CD14-positive monocyte (primary cell): ENCODE data around the gene CAPN8. TPM values are rescaled to one million over a fixed set of nuclear protein-coding genes. Genes with fewer than 3 reads are reported as not detected.

Source experiments
- DNase-seq, 3 donors: peaks; one replicate each; pipeline ENCODE4 v3.0.0-alpha.2; 2011 to 2022
- H2AFZ ChIP-seq: 2 replicates; pipeline ENCODE4 v1.6.0; 2012; ENCODE audit warnings: mild to moderate bottlenecking, low read depth, low read length, inconsistent platforms; ENCODE audit not compliant: insufficient read depth, poor library complexity, severe bottlenecking
- H3K27ac ChIP-seq, 2 donors: 1 replicate in 1 of 2; 2 replicates in 1 of 2; pipeline ENCODE4 v1.5.1; 2012 to 2013; ENCODE audit warnings: low read length in 2 of 2, control low read depth in 1 of 2, inconsistent platforms in 1 of 2, low read depth in 1 of 2, mild to moderate bottlenecking in 1 of 2
- H3K27me3 ChIP-seq, 2 donors: one replicate each; pipeline versions ENCODE4 v1.6.0 to v1.6.1; 2011 to 2013; ENCODE audit warnings: low read length in 2 of 2; ENCODE audit not compliant: control insufficient read depth in 2 of 2, insufficient read depth in 2 of 2
- H3K36me3 ChIP-seq, 2 donors: replicated peaks in 1 of 2; 1 replicate in 1 of 2; 2 replicates in 1 of 2; pipeline versions ENCODE4 v1.5.1 to v1.6.1; 2012 to 2013; ENCODE audit warnings: low read length in 2 of 2, control low read depth in 1 of 2, inconsistent platforms in 1 of 2, mild to moderate bottlenecking in 1 of 2; ENCODE audit not compliant: insufficient read depth in 2 of 2, control insufficient read depth in 1 of 2
- H3K4me1 ChIP-seq, 2 donors: 1 replicate in 1 of 2; 2 replicates in 1 of 2; pipeline versions ENCODE4 v1.5.1 to v1.6.1; 2012 to 2013; ENCODE audit warnings: low read length in 2 of 2, control low read depth in 1 of 2, inconsistent platforms in 1 of 2, mild to moderate bottlenecking in 1 of 2, moderate library complexity in 1 of 2; ENCODE audit not compliant: insufficient read depth in 2 of 2, control insufficient read depth in 1 of 2
- H3K4me2 ChIP-seq: replicated peaks from 2 replicates; pipeline ENCODE3; 2012; ENCODE audit warnings: low read length, moderate library complexity, mild to moderate bottlenecking; ENCODE audit not compliant: poor library complexity, severe bottlenecking; ENCODE audit errors: extremely low read depth
- H3K4me3 ChIP-seq, 3 experiments: fragments of 200-600 bp in 1 of 3; sonication (generic) in 1 of 3; replicated peaks in 1 of 3; 1 replicate in 2 of 3; 2 replicates in 1 of 3; pipeline ENCODE4 v1.5.1; 2011 to 2013; ENCODE audit warnings: low read length in 3 of 3, mild to moderate bottlenecking in 3 of 3, control low read depth in 2 of 3, low read depth in 2 of 3, inconsistent platforms in 1 of 3, moderate library complexity in 1 of 3
- H3K79me2 ChIP-seq: 2 replicates; pipeline ENCODE4 v1.6.0; 2012; ENCODE audit warnings: mild to moderate bottlenecking, control low read depth, inconsistent platforms, low read length, moderate library complexity; ENCODE audit not compliant: insufficient read depth
- H3K9ac ChIP-seq: 2 replicates; pipeline ENCODE4 v1.6.0; 2017; ENCODE audit warnings: low read length, mild to moderate bottlenecking; ENCODE audit not compliant: insufficient read depth, poor library complexity, severe bottlenecking
- H3K9me3 ChIP-seq, 2 donors: replicated peaks in 1 of 2; 1 replicate in 1 of 2; 2 replicates in 1 of 2; pipeline versions ENCODE4 v1.5.1 to v1.6.1; 2012 to 2013; ENCODE audit warnings: low read length in 2 of 2, control low read depth in 1 of 2; ENCODE audit not compliant: control insufficient read depth in 1 of 2, insufficient read depth in 1 of 2
- H4K20me1 ChIP-seq: 2 replicates; pipeline ENCODE4 v1.6.0; 2012; ENCODE audit warnings: mild to moderate bottlenecking, low read length, control low read depth, moderate library complexity; ENCODE audit not compliant: insufficient read depth
- H3K27ac Mint-ChIP-seq, 7 donors: one replicate each; pipeline ENCODE4 v1.8.0; 2020; ENCODE audit warnings: mild to moderate bottlenecking in 7 of 7, mixed read lengths in 7 of 7, moderate library complexity in 6 of 7, inconsistent platforms in 2 of 7
- H3K27me3 Mint-ChIP-seq, 3 donors: one replicate each; pipeline ENCODE4 v1.8.0; 2021 to 2022; ENCODE audit warnings: low read depth in 3 of 3, mild to moderate bottlenecking in 3 of 3, mixed read lengths in 3 of 3, moderate library complexity in 3 of 3, inconsistent platforms in 1 of 3
- H3K36me3 Mint-ChIP-seq, 2 donors: one replicate each; pipeline ENCODE4 v1.8.0; 2020; ENCODE audit warnings: mixed read lengths in 2 of 2, inconsistent platforms in 1 of 2, mild to moderate bottlenecking in 1 of 2
- H3K4me1 Mint-ChIP-seq: one replicate; pipeline ENCODE4 v1.8.0; 2020; ENCODE audit warnings: mild to moderate bottlenecking, mixed read lengths
- H3K4me3 Mint-ChIP-seq, 2 donors: one replicate each; pipeline ENCODE4 v1.8.0; 2020; ENCODE audit warnings: mild to moderate bottlenecking in 2 of 2, mixed read lengths in 2 of 2, moderate library complexity in 1 of 2
- H3K9me3 Mint-ChIP-seq, 7 donors: one replicate each; pipeline ENCODE4 v1.8.0; 2020 to 2022; ENCODE audit warnings: mixed read lengths in 7 of 7, mild to moderate bottlenecking in 6 of 7, moderate library complexity in 6 of 7, inconsistent platforms in 2 of 7
- CTCF ChIP-seq: fragments of 200-600 bp; IDR thresholded peaks from one replicate; pipeline ENCODE4 v1.8.0; 2022; ENCODE audit warnings: antibody characterized with exemption, mild to moderate bottlenecking
- WGBS: methylation state at CpG from one replicate; pipeline ENCODE4 v1.1.5; 2013; ENCODE audit warnings: missing lambda C conversion rate; ENCODE audit not compliant: insufficient coverage; 5-methylcytosine and 5-hydroxymethylcytosine counted together
- intact Hi-C, 2 donors: fragments of 100-400 bp; cut with micrococcal nuclease; formaldehyde crosslinking; loops; one replicate each; pipeline versions ENCODE4 v1.15.0 to v1.15.1; 2023
- polyA plus RNA-seq, 3 donors: library from polyadenylated mRNA; depleted of rRNA in 1 of 3; unstranded in 2 of 3; stranded (reverse) in 1 of 3; fragments of 300-500 nt in 2 of 3; fragments of >200 nt in 1 of 3; fragmentation: Illumina TruSeq in 2 of 3; gene quantifications; 1 replicate in 2 of 3; 2 replicates in 1 of 3; pipeline ENCODE4 v1.2.3, GENCODE V29; 2012 to 2021

Gene CAPN8
- polyA plus RNA-seq, 3 donors = 0.40 TPM; not detected in 2

- DNase-seq = no peak
- no peaks in the 10 kb centered on the region for H3K9me3 ChIP-seq
- peaks cover 42% of the 10 kb centered on the region for H3K79me2 ChIP-seq
- Mint-ChIP-seq H3K4me1 (peaks cover 46% of the 10 kb centered on the region), H3K27ac (peak overlapping the region in 5 of 7 donors; percentile 27 to 80 (median 54)), H3K4me3 (peak overlapping the region in 1 of 2 donors; percentile 54), H3K27me3 (peaks cover 3 to 11% (median 8%) of the 10 kb centered on the region in 3 donors), H3K9me3 (no peaks in the 10 kb centered on the region), H3K36me3 (peaks cover 8 to 11% of the 10 kb centered on the region in 2 donors)
- no peaks in the 10 kb centered on the region for H3K27me3 ChIP-seq
- H3K4me1 ChIP-seq = peaks cover 41 to 44% of the 10 kb centered on the region in 2 donors
- H4K20me1 ChIP-seq = peaks cover 3% of the 10 kb centered on the region
- 74% methylated on average over 12 of the region's 15 CpGs for WGBS
- peak overlapping the region; percentile 98 for H3K9ac ChIP-seq
- intact Hi-C loops = loop anchor here (2.0 to 10.0 kb wide), 3 partner anchors 15 to 113 kb away; no protein-coding TSS in a partner anchor
- no peaks in the 10 kb centered on the region for H3K36me3 ChIP-seq
- H3K4me2 ChIP-seq = peak overlapping the region; percentile 98
- H3K27ac ChIP-seq = peak overlapping the region in 1 of 2 donors; percentile 96
- no peak for TF ChIP-seq CTCF
- H3K4me3 ChIP-seq = peak overlapping the region in 1 of 3 experiments; percentile 86
- H2AFZ ChIP-seq = peak overlapping the region; percentile 51
Measured at GRCh38 chr1:223711747-223712193, 46.3 kb upstream of the CAPN8 start.

GRCh38 chr1:223711173-223711572, 45.7 kb upstream of the CAPN8 start:
- Histone ChIP-seq H3K36me3 (no peaks in the 10 kb centered on the region), H3K9ac (no peak overlapping the region), H4K20me1 (peaks cover 3% of the 10 kb centered on the region), H3K27me3 (no peaks in the 10 kb centered on the region), H3K4me2 (no peak overlapping the region), H3K4me1 (peaks cover 35 to 38% of the 10 kb centered on the region in 2 donors), H2AFZ (no peak overlapping the region), H3K9me3 (no peaks in the 10 kb centered on the region), H3K79me2 (peaks cover 38% of the 10 kb centered on the region), H3K27ac (no peak overlapping the region), H3K4me3 (no peak overlapping the region)
- WGBS = no CpG with 5 or more reads among the region's 1 CpG
- Mint-ChIP-seq H3K9me3 (no peaks in the 10 kb centered on the region), H3K27ac (peak overlapping the region in 1 of 7 donors; percentile 10), H3K27me3 (peaks cover 3 to 9% (median 8%) of the 10 kb centered on the region in 3 donors), H3K4me1 (peaks cover 40% of the 10 kb centered on the region), H3K4me3 (no peak overlapping the region), H3K36me3 (peaks cover 6 to 10% of the 10 kb centered on the region in 2 donors)
- no peak for TF ChIP-seq CTCF
- intact Hi-C loops = loop anchor here (5.0 to 10.0 kb wide), 2 partner anchors 36 to 114 kb away; no protein-coding TSS in a partner anchor
- no peak for DNase-seq
